A549 (cell line): Measurements from ENCODE around the gene SGSH.

Experiments
- POLR2A ChIP-seq: IDR thresholded peaks from 2 replicates; pipeline ENCODE4 v1.6.1; 2012; ENCODE audit warnings: mild to moderate bottlenecking, low read length
- ZNF302 ChIP-seq: fragments of 250-450 bp; sonication (Bioruptor Pico); IDR thresholded peaks from 2 replicates; pipeline ENCODE4 v1.9.0; 2021; ENCODE audit warnings: inconsistent platforms, mild to moderate bottlenecking, moderate library complexity
- TF ChIP-seq, protein P1 (sequence below): fragments of >200 bp; sonication (Bioruptor Twin); formaldehyde crosslinking; IDR thresholded peaks from 3 replicates; pipeline ENCODE4 v1.5.1; 2016
- TF ChIP-seq, protein P2 (sequence below): fragments of 200-600 bp; sonication (generic); IDR thresholded peaks from 2 replicates; pipeline ENCODE4 v1.6.1; 2016; ENCODE audit warnings: antibody characterized with exemption, mild to moderate bottlenecking, moderate library complexity

GRCh38 chr17:80212109-80212508 is 8.0 kb downstream of the SGSH start:
- TF ChIP-seq POLR2A (0 out of 2 replicates have a peak, but pooled peaks have one; percentile 19), ZNF302 (no peak)
- TF ChIP-seq, protein P1, sequence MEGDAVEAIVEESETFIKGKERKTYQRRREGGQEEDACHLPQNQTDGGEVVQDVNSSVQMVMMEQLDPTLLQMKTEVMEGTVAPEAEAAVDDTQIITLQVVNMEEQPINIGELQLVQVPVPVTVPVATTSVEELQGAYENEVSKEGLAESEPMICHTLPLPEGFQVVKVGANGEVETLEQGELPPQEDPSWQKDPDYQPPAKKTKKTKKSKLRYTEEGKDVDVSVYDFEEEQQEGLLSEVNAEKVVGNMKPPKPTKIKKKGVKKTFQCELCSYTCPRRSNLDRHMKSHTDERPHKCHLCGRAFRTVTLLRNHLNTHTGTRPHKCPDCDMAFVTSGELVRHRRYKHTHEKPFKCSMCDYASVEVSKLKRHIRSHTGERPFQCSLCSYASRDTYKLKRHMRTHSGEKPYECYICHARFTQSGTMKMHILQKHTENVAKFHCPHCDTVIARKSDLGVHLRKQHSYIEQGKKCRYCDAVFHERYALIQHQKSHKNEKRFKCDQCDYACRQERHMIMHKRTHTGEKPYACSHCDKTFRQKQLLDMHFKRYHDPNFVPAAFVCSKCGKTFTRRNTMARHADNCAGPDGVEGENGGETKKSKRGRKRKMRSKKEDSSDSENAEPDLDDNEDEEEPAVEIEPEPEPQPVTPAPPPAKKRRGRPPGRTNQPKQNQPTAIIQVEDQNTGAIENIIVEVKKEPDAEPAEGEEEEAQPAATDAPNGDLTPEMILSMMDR: no peak
- TF ChIP-seq, protein P2, sequence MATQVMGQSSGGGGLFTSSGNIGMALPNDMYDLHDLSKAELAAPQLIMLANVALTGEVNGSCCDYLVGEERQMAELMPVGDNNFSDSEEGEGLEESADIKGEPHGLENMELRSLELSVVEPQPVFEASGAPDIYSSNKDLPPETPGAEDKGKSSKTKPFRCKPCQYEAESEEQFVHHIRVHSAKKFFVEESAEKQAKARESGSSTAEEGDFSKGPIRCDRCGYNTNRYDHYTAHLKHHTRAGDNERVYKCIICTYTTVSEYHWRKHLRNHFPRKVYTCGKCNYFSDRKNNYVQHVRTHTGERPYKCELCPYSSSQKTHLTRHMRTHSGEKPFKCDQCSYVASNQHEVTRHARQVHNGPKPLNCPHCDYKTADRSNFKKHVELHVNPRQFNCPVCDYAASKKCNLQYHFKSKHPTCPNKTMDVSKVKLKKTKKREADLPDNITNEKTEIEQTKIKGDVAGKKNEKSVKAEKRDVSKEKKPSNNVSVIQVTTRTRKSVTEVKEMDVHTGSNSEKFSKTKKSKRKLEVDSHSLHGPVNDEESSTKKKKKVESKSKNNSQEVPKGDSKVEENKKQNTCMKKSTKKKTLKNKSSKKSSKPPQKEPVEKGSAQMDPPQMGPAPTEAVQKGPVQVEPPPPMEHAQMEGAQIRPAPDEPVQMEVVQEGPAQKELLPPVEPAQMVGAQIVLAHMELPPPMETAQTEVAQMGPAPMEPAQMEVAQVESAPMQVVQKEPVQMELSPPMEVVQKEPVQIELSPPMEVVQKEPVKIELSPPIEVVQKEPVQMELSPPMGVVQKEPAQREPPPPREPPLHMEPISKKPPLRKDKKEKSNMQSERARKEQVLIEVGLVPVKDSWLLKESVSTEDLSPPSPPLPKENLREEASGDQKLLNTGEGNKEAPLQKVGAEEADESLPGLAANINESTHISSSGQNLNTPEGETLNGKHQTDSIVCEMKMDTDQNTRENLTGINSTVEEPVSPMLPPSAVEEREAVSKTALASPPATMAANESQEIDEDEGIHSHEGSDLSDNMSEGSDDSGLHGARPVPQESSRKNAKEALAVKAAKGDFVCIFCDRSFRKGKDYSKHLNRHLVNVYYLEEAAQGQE: no peak
